Activated T-cell treated with anti-CD3 and anti-CD28 coated beads, Interleukin-2, amount 50 U/mL, for 24 hours (primary cell): ENCODE measurements around the gene WDR47.

ENCODE experiments used
- DNase-seq: peaks from one replicate; pipeline ENCODE4 v3.0.0-alpha.2; 2020
- H3K27ac Mint-ChIP-seq: 2 replicates; pipeline ENCODE4 v1.8.0; 2020; ENCODE audit warnings: mild to moderate bottlenecking, mixed read lengths
- H3K27me3 Mint-ChIP-seq: 2 replicates; pipeline ENCODE4 v1.8.0; 2020; ENCODE audit warnings: mixed read lengths
- H3K36me3 Mint-ChIP-seq: 2 replicates; pipeline ENCODE4 v1.8.0; 2020; ENCODE audit warnings: low read depth, mixed read lengths
- H3K4me1 Mint-ChIP-seq: 2 replicates; pipeline ENCODE4 v1.8.0; 2020; ENCODE audit warnings: low read depth, mixed read lengths
- H3K4me3 Mint-ChIP-seq: 2 replicates; pipeline ENCODE4 v1.8.0; 2020; ENCODE audit warnings: mild to moderate bottlenecking, moderate library complexity, mixed read lengths
- H3K9me3 Mint-ChIP-seq: 2 replicates; pipeline ENCODE4 v1.8.0; 2020; ENCODE audit warnings: mixed read lengths

WDR47 gene

GRCh38 chr1:109041621-109042468 lies at the start of gene WDR47:
Gene WDR47 (minus strand): TSS chr1:109042102. CDS start chr1:109023512, 18,590 bp downstream.
- Mint-ChIP-seq H3K9me3 (no peaks in the 10 kb centered on the region), H3K27me3 (no peaks in the 10 kb centered on the region), H3K27ac (peak within 1 kb of the TSS; percentile 89), H3K4me3 (peak within 1 kb of the TSS; percentile 86), H3K4me1 (peaks cover 22% of the 10 kb centered on the region), H3K36me3 (peaks cover 2% of the 10 kb centered on the region)
- DNase-seq: peak; percentile 94

- DNase-seq: no peak
- peaks cover 38% of the 10 kb centered on the region for H3K4me1 Mint-ChIP-seq
- no peaks in the 10 kb centered on the region for H3K9me3 Mint-ChIP-seq
- peak overlapping the region; percentile 97 for H3K27ac Mint-ChIP-seq
- H3K4me3 Mint-ChIP-seq: peak overlapping the region; percentile 86
- H3K27me3 Mint-ChIP-seq: no peaks in the 10 kb centered on the region
- H3K36me3 Mint-ChIP-seq: peaks cover 63% of the 10 kb centered on the region
Observed at GRCh38 chr1:109091078-109091838, 49.4 kb upstream of the WDR47 start.

- peaks cover 55% of the 10 kb centered on the region for H3K36me3 Mint-ChIP-seq
- no peaks in the 10 kb centered on the region for H3K9me3 Mint-ChIP-seq
- no peaks in the 10 kb centered on the region for H3K27me3 Mint-ChIP-seq
- peak within 1 kb of the TSS; percentile 86 for H3K4me3 Mint-ChIP-seq
- peak; percentile 89 for DNase-seq
- H3K27ac Mint-ChIP-seq: peak within 1 kb of the TSS; percentile 97
- H3K4me1 Mint-ChIP-seq: peaks cover 36% of the 10 kb centered on the region
Observed at GRCh38 chr1:109090196-109091077, 48.5 kb upstream of the WDR47 start, which contains the start of gene TMEM167B. Gene TMEM167B (plus strand): TSS chr1:109090764. CDS start chr1:109090873, 109 bp downstream.

GRCh38 chr1:109089242-109090015 lies 47.5 kb upstream of the WDR47 start:
- H3K27ac Mint-ChIP-seq: peak overlapping the region; percentile 97
- peak; percentile 63 for DNase-seq
- H3K4me3 Mint-ChIP-seq: peak overlapping the region; percentile 86

GRCh38 chr1:109084563-109085517 lies 42.9 kb upstream of the WDR47 start:
- peaks cover 5% of the 10 kb centered on the region for H3K4me1 Mint-ChIP-seq
- peaks cover 4% of the 10 kb centered on the region for H3K36me3 Mint-ChIP-seq
- H3K9me3 Mint-ChIP-seq: no peaks in the 10 kb centered on the region
- DNase-seq: no peak
- H3K4me3 Mint-ChIP-seq: no peak overlapping the region
- no peak overlapping the region for H3K27ac Mint-ChIP-seq
- no peaks in the 10 kb centered on the region for H3K27me3 Mint-ChIP-seq

More at GRCh38 chr1:109089242-109090015, 47.5 kb upstream of the WDR47 start:
- Mint-ChIP-seq H3K27me3 (no peaks in the 10 kb centered on the region), H3K9me3 (no peaks in the 10 kb centered on the region), H3K36me3 (peaks cover 46% of the 10 kb centered on the region), H3K4me1 (peaks cover 29% of the 10 kb centered on the region)

- Mint-ChIP-seq H3K4me1 (no peaks in the 10 kb centered on the region), H3K27ac (peak overlapping the region; percentile 22), H3K4me3 (no peak overlapping the region), H3K36me3 (no peaks in the 10 kb centered on the region), H3K27me3 (no peaks in the 10 kb centered on the region), H3K9me3 (no peaks in the 10 kb centered on the region)
- no peak for DNase-seq
Observed at GRCh38 chr1:109083923-109084322, 42.0 kb upstream of the WDR47 start.

- no peaks in the 10 kb centered on the region for H3K4me1 Mint-ChIP-seq
- H3K9me3 Mint-ChIP-seq: no peaks in the 10 kb centered on the region
- H3K27me3 Mint-ChIP-seq: no peaks in the 10 kb centered on the region
- no peak overlapping the region for H3K27ac Mint-ChIP-seq
- DNase-seq: no peak
- H3K36me3 Mint-ChIP-seq: no peaks in the 10 kb centered on the region
- no peak overlapping the region for H3K4me3 Mint-ChIP-seq
Observed at GRCh38 chr1:109083501-109083900, 41.6 kb upstream of the WDR47 start.

GRCh38 chr1:109080441-109081082 lies 38.7 kb upstream of the WDR47 start:
- H3K27ac Mint-ChIP-seq: no peak overlapping the region
- no peak for DNase-seq
- H3K4me3 Mint-ChIP-seq: no peak overlapping the region
- no peaks in the 10 kb centered on the region for H3K9me3 Mint-ChIP-seq
- peaks cover 5% of the 10 kb centered on the region for H3K36me3 Mint-ChIP-seq
- H3K4me1 Mint-ChIP-seq: peaks cover 4% of the 10 kb centered on the region
- no peaks in the 10 kb centered on the region for H3K27me3 Mint-ChIP-seq

- Mint-ChIP-seq H3K27ac (no peak overlapping the region), H3K4me3 (no peak overlapping the region), H3K36me3 (peaks cover 14% of the 10 kb centered on the region), H3K27me3 (no peaks in the 10 kb centered on the region), H3K9me3 (no peaks in the 10 kb centered on the region), H3K4me1 (peaks cover 12% of the 10 kb centered on the region)
- DNase-seq: no peak
Observed at GRCh38 chr1:109079240-109079622, 37.3 kb upstream of the WDR47 start.

GRCh38 chr1:109078317-109078716 lies 36.4 kb upstream of the WDR47 start:
- Mint-ChIP-seq H3K27ac (no peak overlapping the region), H3K4me1 (peaks cover 14% of the 10 kb centered on the region), H3K4me3 (no peak overlapping the region), H3K36me3 (peaks cover 18% of the 10 kb centered on the region), H3K27me3 (no peaks in the 10 kb centered on the region), H3K9me3 (no peaks in the 10 kb centered on the region)
- no peak for DNase-seq

GRCh38 chr1:109075531-109076490 lies 33.9 kb upstream of the WDR47 start, which contains the start of gene TAF13:
Gene TAF13 (minus strand): TSS chr1:109076003. CDS start chr1:109075947, 56 bp downstream.
- Mint-ChIP-seq H3K27ac (peak within 1 kb of the TSS; percentile 96), H3K9me3 (no peaks in the 10 kb centered on the region), H3K4me1 (peaks cover 16% of the 10 kb centered on the region), H3K27me3 (no peaks in the 10 kb centered on the region), H3K4me3 (peak within 1 kb of the TSS; percentile 100), H3K36me3 (peaks cover 29% of the 10 kb centered on the region)
- peak; percentile 91 for DNase-seq
